Hypothalamus (tissue), 51 donors: Measurements from ENCODE around the gene SUCLG1.
A peak's percentile ranks its signal among the peaks of the same experiment; 100 is the strongest.

Experiments
- DNase-seq, 51 donors: peaks; one replicate each; lab custom pipeline; 2025; lab: John Stamatoyannopoulos, UW

Gene SUCLG1

GRCh38 chr2:84467389-84467788 is 8.3 kb upstream of the SUCLG1 start:
- DNase-seq: no peak

- no peak for DNase-seq
Observed at GRCh38 chr2:84461310-84461709, 2.2 kb upstream of the SUCLG1 start.

GRCh38 chr2:84460670-84461069 is 1.6 kb upstream of the SUCLG1 start:
- DNase-seq: no peak

GRCh38 chr2:84459944-84460429 is 907 bp upstream of the SUCLG1 start:
- no peak for DNase-seq

GRCh38 chr2:84458551-84459017 is 496 bp downstream of the SUCLG1 start:
- peak in 11 of 51 donors; percentile 8 to 65 (median 40) for DNase-seq

GRCh38 chr2:84457686-84458085 is 1.4 kb downstream of the SUCLG1 start:
- DNase-seq: no peak

- DNase-seq: no peak
Observed at GRCh38 chr2:84456156-84456555, 2.9 kb downstream of the SUCLG1 start.

- DNase-seq: no peak
Observed at GRCh38 chr2:84454581-84454980, 4.5 kb downstream of the SUCLG1 start.

GRCh38 chr2:84452624-84453023 is 6.5 kb downstream of the SUCLG1 start:
- no peak for DNase-seq

GRCh38 chr2:84451579-84451978 is 7.5 kb downstream of the SUCLG1 start:
- DNase-seq: no peak

GRCh38 chr2:84450288-84451227 is 8.5 kb downstream of the SUCLG1 start:
- DNase-seq: no peak

- DNase-seq: no peak
Observed at GRCh38 chr2:84449711-84450110, 9.4 kb downstream of the SUCLG1 start.

GRCh38 chr2:84449055-84449454 is 10.0 kb downstream of the SUCLG1 start:
- DNase-seq: no peak

- peak in 2 of 51 donors; percentile 16 to 19 for DNase-seq
Observed at GRCh38 chr2:84443477-84443876, 15.6 kb downstream of the SUCLG1 start.

GRCh38 chr2:84442888-84443287 is 16.2 kb downstream of the SUCLG1 start:
- no peak for DNase-seq

GRCh38 chr2:84441505-84441904 is 17.6 kb downstream of the SUCLG1 start:
- DNase-seq: no peak

GRCh38 chr2:84441036-84441435 is 18.0 kb downstream of the SUCLG1 start:
- no peak for DNase-seq

GRCh38 chr2:84435345-84436025 is 23.6 kb downstream of the SUCLG1 start:
- DNase-seq: peak in 25 of 51 donors; percentile 1 to 58 (median 29)

- no peak for DNase-seq
Observed at GRCh38 chr2:84429328-84429727, 29.8 kb downstream of the SUCLG1 start.

GRCh38 chr2:84427235-84428138 is 31.6 kb downstream of the SUCLG1 start:
- DNase-seq: no peak
